ENCODE data around the gene NPRL2. TPM values are rescaled to one million over a fixed set of nuclear protein-coding genes. Genes with fewer than 3 reads are reported as not detected.

The NPRL2 gene
- total and polyA plus RNA-seq, 2 of the 13 experiments (the other 11 are each of a cell fraction or from before 2014, with no cell fraction given): 30.6 to 51.4 TPM

- TF ChIP-seq NR1H2 (CRISPR knock-in tag; IDR thresholded peaks at IDR 0.05; ENCODE audit: borderline replicate concordance, low read depth) (0 out of 2 replicates have a peak, but pooled peaks have one; percentile 43), PAWR (CRISPR knock-in tag; IDR thresholded peaks at IDR 0.05; ENCODE audit: borderline replicate concordance) (0 out of 2 replicates have a peak, but pooled peaks have one; percentile 78), NFATC3 (CRISPR knock-in tag; IDR thresholded peaks at IDR 0.05) (0 out of 2 replicates have a peak, but pooled peaks have one; percentile 34)
Observed at GRCh38 chr3:50302095-50303012, 48.2 kb downstream of the NPRL2 start (continued).

GRCh38 chr3:50300681-50301254 is 49.8 kb downstream of the NPRL2 start:
- Histone ChIP-seq H2AFZ (ENCODE audit: low read length) (no peak overlapping the region), H3K27me3 (ENCODE audit: control insufficient read depth in 1 of 2, insufficient read depth in 2 of 2, low read length in 2 of 2) (no peaks in the 10 kb centered on the region; a peak in 1 of 5 replicates), H4K20me1 (ENCODE audit: insufficient read depth, low read length) (peaks cover 11% of the 10 kb centered on the region), H3K4me3 (replicated peaks in 1 of 3; ENCODE audit: insufficient read depth in 1 of 3, low read depth in 2 of 3, low read length in 3 of 3) (peak overlapping the region in 2 of 3 experiments; percentile 25 to 53; a peak in 4 of 6 replicates), H3K4me2 (ENCODE audit: low read depth, low read length) (peak overlapping the region; percentile 86), H3K36me3 (replicated peaks in 1 of 2; ENCODE audit: control insufficient read depth in 1 of 2, insufficient read depth in 2 of 2, low read length in 2 of 2) (peaks cover 1 to 3% of the 10 kb centered on the region in 2 experiments; a peak in 2 of 5 replicates), H3K27ac (ENCODE audit: extremely low read length, insufficient read depth, low read length) (peak overlapping the region; percentile 87), H3K4me1 (ENCODE audit: insufficient read depth, low read length) (peaks cover 61% of the 10 kb centered on the region), H3K9ac (ENCODE audit: insufficient read depth, low read depth, low read length) (peak overlapping the region; percentile 63), H3K79me2 (ENCODE audit: insufficient read depth, low read length) (peaks cover 36% of the 10 kb centered on the region), H3K9me3 (ENCODE audit: low read length) (no peaks in the 10 kb centered on the region)
- intact Hi-C loops (cut with micrococcal nuclease; ENCODE audit: unreplicated experiment): loop anchor here (5.0 kb wide), 1 partner anchor 38 kb away; no protein-coding TSS in a partner anchor
- DNase-seq (ENCODE audit: low spot score) (no peak), FAIRE-seq (no peak), ATAC-seq (no peak)
- 87% methylated on average over 4 of the region's 6 CpGs for WGBS (ENCODE audit: low lambda C conversion rate)
- ChIA-PET POLR2A (interaction anchor here (0.7 to 7.9 kb wide), 7 partner anchors 8 to 92 kb away, joined by 4 to 222 read pairs (median 31); partner anchors contain the start of genes HYAL2, IFRD2 and TUSC2), CTCF (ENCODE audit: low intra/inter-chr PET ratio, low total read pairs) (no interaction called here)
- in situ Hi-C loops (cut with HindIII; ENCODE audit: extremely low pct_ligation_motif_present, low pct_unique_long_range_greater_than_20kb): no loop called here
- no TSS peak for BruUV-seq (replicated peaks)
- TF ChIP-seq ZNF512 (CRISPR knock-in tag; IDR thresholded peaks at IDR 0.05): no peak
- 0 out of 2 replicates have a peak, but pooled peaks have one; percentile 50 for TF ChIP-seq HES4 (CRISPR knock-in tag; IDR thresholded peaks at IDR 0.05; ENCODE audit: borderline replicate concordance)
- no peak for TF ChIP-seq ZNF678 (CRISPR knock-in tag; IDR thresholded peaks at IDR 0.05)
- TF ChIP-seq ASH2L (IDR thresholded peaks at IDR 0.05; ENCODE audit: insufficient read length, low read depth, low read length): no peak
- TF ChIP-seq ZZZ3 (CRISPR knock-in tag; IDR thresholded peaks at IDR 0.05; ENCODE audit: borderline replicate concordance): no peak
- no peak for TF ChIP-seq GRHL1 (CRISPR knock-in tag; conservative IDR thresholded peaks at IDR 0.05)
- TF ChIP-seq HOMEZ (CRISPR knock-in tag; IDR thresholded peaks at IDR 0.05; ENCODE audit: low read depth): no peak
- TF ChIP-seq ZNF788 (CRISPR knock-in tag; IDR thresholded peaks at IDR 0.05; ENCODE audit: borderline replicate concordance): 0 out of 2 replicates have a peak, but pooled peaks have one; percentile 36
- TF ChIP-seq ZNF615 (CRISPR knock-in tag; IDR thresholded peaks at IDR 0.05; ENCODE audit: borderline replicate concordance): no peak
- no peak for TF ChIP-seq RELA (CRISPR knock-in tag; IDR thresholded peaks at IDR 0.05)
- TF ChIP-seq NR3C1 (CRISPR knock-in tag; IDR thresholded peaks at IDR 0.05): no peak
- no peak for TF ChIP-seq ZNF792 (CRISPR knock-in tag; IDR thresholded peaks at IDR 0.05)
- TF ChIP-seq KLF6 (CRISPR knock-in tag; IDR thresholded peaks at IDR 0.05): no peak

Data from HepG2 (cell line).